ENCODE measurements around the gene GOLGA2. TPM values are rescaled to one million over a fixed set of nuclear protein-coding genes. Genes with fewer than 3 reads are reported as not detected.
A peak's percentile ranks its signal among the peaks of the same experiment; 100 is the strongest.

Gene GOLGA2
- total RNA-seq: 10 to 100 TPM; 25.0 to 53.0 (median 35.5) TPM
- long read RNA-seq, partial matches to known transcripts: 1 of 2 reads
- long read RNA-seq, other reads (novel, unspliced or antisense): 1 of 2 reads

GRCh38 chr9:128275198-128276007 is at the start of gene GOLGA2:
Gene GOLGA2, minus strand, starts transcription at chr9:128276007. Its CDS starts 31 bp downstream, at chr9:128275976.
- Histone ChIP-seq H3K36me3 (peaks cover 0 to 26% (median 8%) of the 10 kb centered on the region in 4 donors), H3K4me1 (peaks cover 0 to 19% (median 4%) of the 10 kb centered on the region in 4 donors), H3K27ac (peak within 1 kb of the TSS; percentile 74 to 83 (median 79)), H3K9me3 (no peaks in the 10 kb centered on the region), H3K4me3 (peak within 1 kb of the TSS; percentile 89 to 96 (median 94)), H3K27me3 (no peaks in the 10 kb centered on the region)
- under 1% methylated on average over 15 of the region's 57 CpGs for WGBS (ENCODE audit: insufficient coverage, low coverage, low lambda C conversion rate, missing lambda C conversion rate)
- no peak for TF ChIP-seq POLR2A (IDR thresholded peaks at IDR 0.05)
- TF ChIP-seq, protein P1, sequence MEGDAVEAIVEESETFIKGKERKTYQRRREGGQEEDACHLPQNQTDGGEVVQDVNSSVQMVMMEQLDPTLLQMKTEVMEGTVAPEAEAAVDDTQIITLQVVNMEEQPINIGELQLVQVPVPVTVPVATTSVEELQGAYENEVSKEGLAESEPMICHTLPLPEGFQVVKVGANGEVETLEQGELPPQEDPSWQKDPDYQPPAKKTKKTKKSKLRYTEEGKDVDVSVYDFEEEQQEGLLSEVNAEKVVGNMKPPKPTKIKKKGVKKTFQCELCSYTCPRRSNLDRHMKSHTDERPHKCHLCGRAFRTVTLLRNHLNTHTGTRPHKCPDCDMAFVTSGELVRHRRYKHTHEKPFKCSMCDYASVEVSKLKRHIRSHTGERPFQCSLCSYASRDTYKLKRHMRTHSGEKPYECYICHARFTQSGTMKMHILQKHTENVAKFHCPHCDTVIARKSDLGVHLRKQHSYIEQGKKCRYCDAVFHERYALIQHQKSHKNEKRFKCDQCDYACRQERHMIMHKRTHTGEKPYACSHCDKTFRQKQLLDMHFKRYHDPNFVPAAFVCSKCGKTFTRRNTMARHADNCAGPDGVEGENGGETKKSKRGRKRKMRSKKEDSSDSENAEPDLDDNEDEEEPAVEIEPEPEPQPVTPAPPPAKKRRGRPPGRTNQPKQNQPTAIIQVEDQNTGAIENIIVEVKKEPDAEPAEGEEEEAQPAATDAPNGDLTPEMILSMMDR (IDR thresholded peaks at IDR 0.05): no peak
- peak; percentile 58 to 69 (median 64) for ATAC-seq
- intact Hi-C loops (cut with DNase I): no loop called here
- DNase-seq: no peak

DNA sequence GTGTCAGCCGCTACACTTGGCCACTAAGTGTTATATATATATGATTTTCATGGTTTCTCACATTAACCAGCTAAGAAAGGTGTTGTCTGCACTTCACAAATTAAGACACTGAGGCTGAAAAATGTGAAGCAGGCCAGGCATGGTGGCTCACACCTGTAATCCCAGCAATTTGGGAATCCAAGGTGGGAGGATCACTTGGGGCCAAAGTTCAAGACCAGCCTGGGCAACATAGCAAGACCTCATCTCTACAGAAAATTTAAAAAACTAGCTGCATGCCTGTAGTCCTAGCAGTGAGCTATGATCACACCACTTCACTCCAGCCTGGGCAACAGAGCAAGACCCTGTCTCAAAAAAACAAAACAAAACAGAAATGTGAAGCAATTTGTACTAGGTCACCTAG is 48.6 kb upstream of the GOLGA2 start:
- TF ChIP-seq POLR2A (IDR thresholded peaks at IDR 0.05): no peak
- WGBS (ENCODE audit: insufficient coverage, low coverage, low lambda C conversion rate, missing lambda C conversion rate): 83% methylated on average over 1 of the region's 1 CpG
- intact Hi-C loops (cut with DNase I): no loop called here
- Histone ChIP-seq H3K4me3 (no peak overlapping the region), H3K36me3 (peaks cover 0 to 5% (median 2%) of the 10 kb centered on the region in 4 donors), H3K27me3 (no peaks in the 10 kb centered on the region), H3K27ac (no peak overlapping the region), H3K9me3 (no peaks in the 10 kb centered on the region), H3K4me1 (peaks cover 0 to 29% (median 11%) of the 10 kb centered on the region in 4 donors)
- no peak for ATAC-seq
- DNase-seq: no peak

- no peak for TF ChIP-seq POLR2A (IDR thresholded peaks at IDR 0.05)
- TF ChIP-seq, protein P1 (IDR thresholded peaks at IDR 0.05): no peak
- peak overlapping the region in 2 of 3 donors; percentile 97 to 99 for H3K4me3 ChIP-seq
- peaks cover 0 to 5% (median 2%) of the 10 kb centered on the region in 4 donors for H3K36me3 ChIP-seq
- ATAC-seq (no peak), DNase-seq (no peak)
- H3K27ac ChIP-seq: no peak overlapping the region
- intact Hi-C loops (cut with DNase I): no loop called here
- 60% methylated on average over 8 of the region's 12 CpGs for WGBS (ENCODE audit: insufficient coverage, low coverage, low lambda C conversion rate, missing lambda C conversion rate)
- H3K9me3 ChIP-seq: no peaks in the 10 kb centered on the region
- no peaks in the 10 kb centered on the region for H3K27me3 ChIP-seq
- peaks cover 0 to 29% (median 11%) of the 10 kb centered on the region in 4 donors for H3K4me1 ChIP-seq
Measured at GRCh38 chr9:128323791-128324190, 48.0 kb upstream of the GOLGA2 start.

- no peaks in the 10 kb centered on the region for H3K9me3 ChIP-seq
- no peaks in the 10 kb centered on the region for H3K27me3 ChIP-seq
- H3K4me3 ChIP-seq: peak overlapping the region; percentile 93 to 99 (median 97)
- intact Hi-C loops (cut with DNase I): no loop called here
- DNase-seq (no peak), ATAC-seq (no peak)
- 40% methylated on average over 11 of the region's 16 CpGs for WGBS (ENCODE audit: insufficient coverage, low coverage, low lambda C conversion rate, missing lambda C conversion rate)
- H3K4me1 ChIP-seq: peaks cover 0 to 29% (median 11%) of the 10 kb centered on the region in 4 donors
- H3K36me3 ChIP-seq: peaks cover 0 to 5% (median 2%) of the 10 kb centered on the region in 4 donors
- peak overlapping the region in 2 of 3 donors; percentile 92 for H3K27ac ChIP-seq
- TF ChIP-seq POLR2A (IDR thresholded peaks at IDR 0.05): no peak
- TF ChIP-seq, protein P1 (IDR thresholded peaks at IDR 0.05): no peak
Measured at GRCh38 chr9:128323212-128323730, 47.5 kb upstream of the GOLGA2 start.

Measured in right lobe of liver (tissue), 6 donors.